ENCODE results near the gene LPCAT1. TPM values are rescaled to one million over a fixed set of nuclear protein-coding genes. Genes with fewer than 3 reads are reported as not detected.
A peak's percentile ranks its signal among the peaks of the same experiment; 100 is the strongest.

The LPCAT1 gene
- total and polyA plus RNA-seq, 2 experiments from 2014 or later: 78.0 to 255 TPM

DNA sequence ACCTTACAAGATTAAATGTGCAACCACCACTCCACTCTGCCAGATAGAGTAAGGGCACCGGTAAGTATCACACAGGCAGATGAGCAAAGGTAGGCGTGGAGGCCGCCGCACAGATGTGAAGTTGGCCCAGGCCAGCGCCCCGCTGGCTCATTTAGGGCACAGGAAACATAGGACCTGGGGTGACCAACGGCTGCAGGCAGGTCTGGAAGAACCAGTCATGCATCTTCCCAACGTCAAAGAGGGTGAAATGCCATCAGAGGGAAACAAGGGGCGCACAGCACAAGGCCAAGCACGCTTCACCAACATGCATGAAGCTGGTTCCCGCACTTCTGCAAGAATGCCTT, 46.8 kb downstream of the LPCAT1 start (continued):
- TF ChIP-seq, protein P1, sequence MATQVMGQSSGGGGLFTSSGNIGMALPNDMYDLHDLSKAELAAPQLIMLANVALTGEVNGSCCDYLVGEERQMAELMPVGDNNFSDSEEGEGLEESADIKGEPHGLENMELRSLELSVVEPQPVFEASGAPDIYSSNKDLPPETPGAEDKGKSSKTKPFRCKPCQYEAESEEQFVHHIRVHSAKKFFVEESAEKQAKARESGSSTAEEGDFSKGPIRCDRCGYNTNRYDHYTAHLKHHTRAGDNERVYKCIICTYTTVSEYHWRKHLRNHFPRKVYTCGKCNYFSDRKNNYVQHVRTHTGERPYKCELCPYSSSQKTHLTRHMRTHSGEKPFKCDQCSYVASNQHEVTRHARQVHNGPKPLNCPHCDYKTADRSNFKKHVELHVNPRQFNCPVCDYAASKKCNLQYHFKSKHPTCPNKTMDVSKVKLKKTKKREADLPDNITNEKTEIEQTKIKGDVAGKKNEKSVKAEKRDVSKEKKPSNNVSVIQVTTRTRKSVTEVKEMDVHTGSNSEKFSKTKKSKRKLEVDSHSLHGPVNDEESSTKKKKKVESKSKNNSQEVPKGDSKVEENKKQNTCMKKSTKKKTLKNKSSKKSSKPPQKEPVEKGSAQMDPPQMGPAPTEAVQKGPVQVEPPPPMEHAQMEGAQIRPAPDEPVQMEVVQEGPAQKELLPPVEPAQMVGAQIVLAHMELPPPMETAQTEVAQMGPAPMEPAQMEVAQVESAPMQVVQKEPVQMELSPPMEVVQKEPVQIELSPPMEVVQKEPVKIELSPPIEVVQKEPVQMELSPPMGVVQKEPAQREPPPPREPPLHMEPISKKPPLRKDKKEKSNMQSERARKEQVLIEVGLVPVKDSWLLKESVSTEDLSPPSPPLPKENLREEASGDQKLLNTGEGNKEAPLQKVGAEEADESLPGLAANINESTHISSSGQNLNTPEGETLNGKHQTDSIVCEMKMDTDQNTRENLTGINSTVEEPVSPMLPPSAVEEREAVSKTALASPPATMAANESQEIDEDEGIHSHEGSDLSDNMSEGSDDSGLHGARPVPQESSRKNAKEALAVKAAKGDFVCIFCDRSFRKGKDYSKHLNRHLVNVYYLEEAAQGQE (IDR thresholded peaks at IDR 0.05; ENCODE audit: unreplicated experiment): no peak
- TF ChIP-seq, protein P2, sequence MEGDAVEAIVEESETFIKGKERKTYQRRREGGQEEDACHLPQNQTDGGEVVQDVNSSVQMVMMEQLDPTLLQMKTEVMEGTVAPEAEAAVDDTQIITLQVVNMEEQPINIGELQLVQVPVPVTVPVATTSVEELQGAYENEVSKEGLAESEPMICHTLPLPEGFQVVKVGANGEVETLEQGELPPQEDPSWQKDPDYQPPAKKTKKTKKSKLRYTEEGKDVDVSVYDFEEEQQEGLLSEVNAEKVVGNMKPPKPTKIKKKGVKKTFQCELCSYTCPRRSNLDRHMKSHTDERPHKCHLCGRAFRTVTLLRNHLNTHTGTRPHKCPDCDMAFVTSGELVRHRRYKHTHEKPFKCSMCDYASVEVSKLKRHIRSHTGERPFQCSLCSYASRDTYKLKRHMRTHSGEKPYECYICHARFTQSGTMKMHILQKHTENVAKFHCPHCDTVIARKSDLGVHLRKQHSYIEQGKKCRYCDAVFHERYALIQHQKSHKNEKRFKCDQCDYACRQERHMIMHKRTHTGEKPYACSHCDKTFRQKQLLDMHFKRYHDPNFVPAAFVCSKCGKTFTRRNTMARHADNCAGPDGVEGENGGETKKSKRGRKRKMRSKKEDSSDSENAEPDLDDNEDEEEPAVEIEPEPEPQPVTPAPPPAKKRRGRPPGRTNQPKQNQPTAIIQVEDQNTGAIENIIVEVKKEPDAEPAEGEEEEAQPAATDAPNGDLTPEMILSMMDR (conservative IDR thresholded peaks at IDR 0.05; ENCODE audit: low read depth in 2 of 2): no peak
- TF ChIP-seq STAT1 (IDR thresholded peaks at IDR 0.05; ENCODE audit: unreplicated experiment): no peak
- TF ChIP-seq NANOG (IDR thresholded peaks at IDR 0.05; ENCODE audit: borderline replicate concordance): no peak
- TF ChIP-seq, protein P3, sequence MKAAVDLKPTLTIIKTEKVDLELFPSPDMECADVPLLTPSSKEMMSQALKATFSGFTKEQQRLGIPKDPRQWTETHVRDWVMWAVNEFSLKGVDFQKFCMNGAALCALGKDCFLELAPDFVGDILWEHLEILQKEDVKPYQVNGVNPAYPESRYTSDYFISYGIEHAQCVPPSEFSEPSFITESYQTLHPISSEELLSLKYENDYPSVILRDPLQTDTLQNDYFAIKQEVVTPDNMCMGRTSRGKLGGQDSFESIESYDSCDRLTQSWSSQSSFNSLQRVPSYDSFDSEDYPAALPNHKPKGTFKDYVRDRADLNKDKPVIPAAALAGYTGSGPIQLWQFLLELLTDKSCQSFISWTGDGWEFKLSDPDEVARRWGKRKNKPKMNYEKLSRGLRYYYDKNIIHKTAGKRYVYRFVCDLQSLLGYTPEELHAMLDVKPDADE (IDR thresholded peaks at IDR 0.05): no peak
- no peak for TF ChIP-seq ZNF331 (CRISPR knock-in tag; IDR thresholded peaks at IDR 0.05; ENCODE audit: low read depth)
- no peak for TF ChIP-seq CREB1 (CRISPR knock-in tag; IDR thresholded peaks at IDR 0.05; ENCODE audit: low read depth)
- TF ChIP-seq POLR2AphosphoS5 (IDR thresholded peaks at IDR 0.05; ENCODE audit: low read depth): no peak

DNA sequence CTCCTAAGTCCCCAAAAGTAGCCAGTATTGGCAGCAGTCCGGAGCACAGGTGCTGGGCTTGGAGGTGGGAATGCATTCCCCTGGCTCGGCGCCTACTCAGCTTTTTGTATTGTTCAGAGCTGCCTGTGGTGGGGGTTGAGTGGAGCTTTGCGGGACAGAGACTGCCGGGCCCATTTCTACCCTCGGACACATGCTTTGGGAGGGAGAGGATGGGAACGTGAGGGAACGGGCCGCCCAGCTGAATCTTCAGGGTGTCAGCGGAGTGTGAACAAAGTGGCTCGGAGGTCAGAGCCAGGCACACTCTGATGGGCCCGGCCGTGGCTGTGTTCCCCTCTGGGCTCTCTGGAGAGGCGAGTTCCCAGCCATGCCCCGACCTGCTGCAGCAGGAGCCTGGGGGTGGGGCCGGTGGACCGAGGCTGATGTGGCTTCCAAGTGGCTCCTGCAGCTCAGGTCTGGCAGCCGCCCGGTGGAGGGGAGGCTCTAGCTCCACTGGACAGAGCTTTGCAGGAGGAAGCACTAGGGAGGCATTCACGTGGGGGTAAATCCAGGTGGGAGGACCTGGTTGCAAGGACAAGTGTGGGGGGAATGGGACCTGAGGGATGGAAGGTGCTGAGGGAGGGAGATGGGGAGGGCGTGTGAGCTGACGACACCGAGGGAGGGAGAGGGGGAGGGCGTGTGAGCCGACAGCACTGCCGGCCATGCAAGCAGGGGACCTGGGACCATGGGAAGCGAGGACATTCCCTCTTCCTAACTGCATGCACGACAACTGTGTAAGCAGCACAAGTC, 47.4 kb downstream of the LPCAT1 start:
- H3K36me3 ChIP-seq (ENCODE audit: insufficient read depth): peaks cover 28% of the 10 kb centered on the region
- peaks cover 16% of the 10 kb centered on the region for H3K27me3 Mint-ChIP-seq (ENCODE audit: insufficient read depth, low read depth, poor library complexity)
- peaks cover 9% of the 10 kb centered on the region; the same call in 1 of the 2 replicates for H3F3A ChIP-seq (replicated peaks; ENCODE audit: low read depth)
- H3K9me2 ChIP-seq (ENCODE audit: insufficient read depth): no peaks in the 10 kb centered on the region
- DNase-seq (ENCODE audit: low spot score): no peak
- no peaks in the 10 kb centered on the region for H3K4me1 ChIP-seq (ENCODE audit: insufficient read depth)
- H3K27ac ChIP-seq (ENCODE audit: low read depth): no peak overlapping the region
- peaks cover 5% of the 10 kb centered on the region; the same call in 1 of the 3 replicates for H3K4me1 Mint-ChIP-seq
- H3K9me3 Mint-ChIP-seq: no peaks in the 10 kb centered on the region; the same call in 1 of the 3 replicates
- H2AFZ ChIP-seq: no peak overlapping the region
- H3K79me2 ChIP-seq (replicated peaks; ENCODE audit: insufficient read depth): peaks cover 11% of the 10 kb centered on the region; the same call in 1 of the 2 replicates
- no peak overlapping the region for H3K4me2 ChIP-seq
- no peaks in the 10 kb centered on the region for H3K27me3 ChIP-seq (ENCODE audit: insufficient read depth)
- ATAC-seq: no peak
- H3K27ac Mint-ChIP-seq: peak overlapping the region; percentile 52; the same call in 1 of the 2 replicates
- H3K4me3 ChIP-seq: no peak overlapping the region
- peaks cover 77% of the 10 kb centered on the region for H3K36me3 Mint-ChIP-seq (ENCODE audit: low read depth)
- peaks cover 9% of the 10 kb centered on the region; the same call in 1 of the 2 replicates for H4K20me1 ChIP-seq (replicated peaks; ENCODE audit: insufficient read depth)
- no peak overlapping the region for H3K4me3 Mint-ChIP-seq
- no peak for TF ChIP-seq ZNF114 (CRISPR knock-in tag; IDR thresholded peaks at IDR 0.05)
- TF ChIP-seq EZH2phosphoT487 (IDR thresholded peaks at IDR 0.05; ENCODE audit: unreplicated experiment): no peak
- TF ChIP-seq, protein P3 (IDR thresholded peaks at IDR 0.05): no peak
- no peak for TF ChIP-seq POLR2AphosphoS5 (IDR thresholded peaks at IDR 0.05; ENCODE audit: low read depth)
- TF ChIP-seq, protein P2 (conservative IDR thresholded peaks at IDR 0.05; ENCODE audit: low read depth in 2 of 2): no peak
- no peak for TF ChIP-seq JUNB (IDR thresholded peaks at IDR 0.05; ENCODE audit: unreplicated experiment)
- TF ChIP-seq NANOG (IDR thresholded peaks at IDR 0.05; ENCODE audit: borderline replicate concordance): no peak
- TF ChIP-seq STAT1 (IDR thresholded peaks at IDR 0.05; ENCODE audit: unreplicated experiment): no peak
- TF ChIP-seq, protein P1 (IDR thresholded peaks at IDR 0.05; ENCODE audit: unreplicated experiment): no peak
- TF ChIP-seq ZNF331 (CRISPR knock-in tag; IDR thresholded peaks at IDR 0.05; ENCODE audit: low read depth): no peak
- no peak for TF ChIP-seq CREB1 (CRISPR knock-in tag; IDR thresholded peaks at IDR 0.05; ENCODE audit: low read depth)

Measured in GM23338 (cell line).